ENCODE results near the gene FOXI3.

Gene FOXI3

GRCh38 chr2:88481691-88482336 is 29.3 kb upstream of the FOXI3 start:
- H3K4me3 ChIP-seq (ENCODE audit: low read depth, low read length) = no peak overlapping the region
- DNase-seq (ENCODE audit: low read depth) = no peak
- no peak for TF ChIP-seq CTCF (IDR thresholded peaks at IDR 0.05; ENCODE audit: low read depth, low read length, missing control alignments)

- TF ChIP-seq CTCF (IDR thresholded peaks at IDR 0.05; ENCODE audit: low read depth, low read length, missing control alignments) = no peak
- no peak for DNase-seq (ENCODE audit: low read depth)
- H3K4me3 ChIP-seq (ENCODE audit: low read depth, low read length) = no peak overlapping the region
Observed at GRCh38 chr2:88472811-88473210, 20.3 kb upstream of the FOXI3 start.

GRCh38 chr2:88471083-88471942 is 18.8 kb upstream of the FOXI3 start:
- H3K4me3 ChIP-seq (ENCODE audit: low read depth, low read length) = no peak overlapping the region
- no peak for DNase-seq (ENCODE audit: low read depth)
- TF ChIP-seq CTCF (IDR thresholded peaks at IDR 0.05; ENCODE audit: low read depth, low read length, missing control alignments) = no peak

- TF ChIP-seq CTCF (IDR thresholded peaks at IDR 0.05; ENCODE audit: low read depth, low read length, missing control alignments) = no peak
- DNase-seq (ENCODE audit: low read depth) = no peak
- no peak overlapping the region for H3K4me3 ChIP-seq (ENCODE audit: low read depth, low read length)
Observed at GRCh38 chr2:88469202-88470114, 17.0 kb upstream of the FOXI3 start.

GRCh38 chr2:88464153-88464552 is 11.7 kb upstream of the FOXI3 start:
- no peak for DNase-seq (ENCODE audit: low read depth)

More at GRCh38 chr2:88464153-88464552, 11.7 kb upstream of the FOXI3 start:
- H3K4me3 ChIP-seq (ENCODE audit: low read depth, low read length) = no peak overlapping the region
- no peak for TF ChIP-seq CTCF (IDR thresholded peaks at IDR 0.05; ENCODE audit: low read depth, low read length, missing control alignments)

Data from GM12864 (cell line).